ENCODE measurements around the gene ACTN1. TPM values are rescaled to one million over a fixed set of nuclear protein-coding genes. Genes with fewer than 3 reads are reported as not detected.

Gene ACTN1
- total RNA-seq, 1 experiment from 2014 or later, result 212 TPM

DNA sequence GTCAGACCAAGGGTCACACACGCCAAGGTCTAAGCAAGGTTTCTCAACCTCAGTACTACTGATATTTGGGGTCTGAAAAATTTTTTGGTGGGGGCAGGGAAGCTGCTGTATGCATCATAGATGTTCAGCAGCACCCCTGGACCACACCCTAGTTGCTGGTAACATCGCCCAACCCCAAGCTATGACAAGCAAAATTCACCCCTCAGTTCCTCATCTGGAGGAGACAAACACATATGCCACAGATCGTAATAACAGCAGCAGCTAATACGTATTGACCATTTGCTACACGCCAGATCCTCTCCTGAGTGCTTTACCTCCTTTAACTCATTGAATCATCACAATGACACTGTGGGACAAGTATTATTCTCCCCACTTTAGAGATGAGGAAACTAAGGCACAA is 46.4 kb downstream of the ACTN1 start:
- H3K4me1 ChIP-seq (ENCODE audit: control insufficient read depth, insufficient read depth, low read length), result peaks cover 21% of the 10 kb centered on the region
- ChIA-PET POLR2A (interaction anchor here (0.7 kb wide), 1 partner anchor 362 kb away, joined by 3 read pairs; no protein-coding TSS in a partner anchor), CTCF (no interaction called here)
- no peaks in the 10 kb centered on the region for H3K9me3 ChIP-seq (ENCODE audit: control insufficient read depth, insufficient read depth, low read depth, low read length)
- no peak for DNase-seq (ENCODE audit: low read depth, low spot score)
- H3K36me3 ChIP-seq (ENCODE audit: control insufficient read depth, insufficient read depth, low read length), result no peaks in the 10 kb centered on the region
- in situ Hi-C loops (cut with HindIII; ENCODE audit: low pct_unique_long_range_greater_than_20kb, low sequenced_read_pairs) (no loop called here), intact Hi-C loops (cut with micrococcal nuclease; ENCODE audit: unreplicated experiment) (no loop called here)
- no TSS peak for BruUV-seq (replicated peaks)
- H3K4me3 ChIP-seq (ENCODE audit: low read depth in 2 of 2, low read length in 2 of 2), result no peak overlapping the region
- no peak overlapping the region for H3K27ac ChIP-seq (ENCODE audit: low read length)
- no peak for ATAC-seq
- H3K27me3 ChIP-seq (ENCODE audit: control insufficient read depth, insufficient read depth, low read length), result no peaks in the 10 kb centered on the region
- TF ChIP-seq TCF7L2 (IDR thresholded peaks at IDR 0.05; ENCODE audit: low read depth, low read length) (no peak), SIN3A (IDR thresholded peaks at IDR 0.05; ENCODE audit: borderline replicate concordance, insufficient read depth, low read depth, low read length) (no peak), POLR2AphosphoS5 (IDR thresholded peaks at IDR 0.05; ENCODE audit: low read depth, low read length) (no peak)
- TF ChIP-seq, protein P1, sequence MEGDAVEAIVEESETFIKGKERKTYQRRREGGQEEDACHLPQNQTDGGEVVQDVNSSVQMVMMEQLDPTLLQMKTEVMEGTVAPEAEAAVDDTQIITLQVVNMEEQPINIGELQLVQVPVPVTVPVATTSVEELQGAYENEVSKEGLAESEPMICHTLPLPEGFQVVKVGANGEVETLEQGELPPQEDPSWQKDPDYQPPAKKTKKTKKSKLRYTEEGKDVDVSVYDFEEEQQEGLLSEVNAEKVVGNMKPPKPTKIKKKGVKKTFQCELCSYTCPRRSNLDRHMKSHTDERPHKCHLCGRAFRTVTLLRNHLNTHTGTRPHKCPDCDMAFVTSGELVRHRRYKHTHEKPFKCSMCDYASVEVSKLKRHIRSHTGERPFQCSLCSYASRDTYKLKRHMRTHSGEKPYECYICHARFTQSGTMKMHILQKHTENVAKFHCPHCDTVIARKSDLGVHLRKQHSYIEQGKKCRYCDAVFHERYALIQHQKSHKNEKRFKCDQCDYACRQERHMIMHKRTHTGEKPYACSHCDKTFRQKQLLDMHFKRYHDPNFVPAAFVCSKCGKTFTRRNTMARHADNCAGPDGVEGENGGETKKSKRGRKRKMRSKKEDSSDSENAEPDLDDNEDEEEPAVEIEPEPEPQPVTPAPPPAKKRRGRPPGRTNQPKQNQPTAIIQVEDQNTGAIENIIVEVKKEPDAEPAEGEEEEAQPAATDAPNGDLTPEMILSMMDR (IDR thresholded peaks at IDR 0.05), result no peak
- TF ChIP-seq, protein P2, sequence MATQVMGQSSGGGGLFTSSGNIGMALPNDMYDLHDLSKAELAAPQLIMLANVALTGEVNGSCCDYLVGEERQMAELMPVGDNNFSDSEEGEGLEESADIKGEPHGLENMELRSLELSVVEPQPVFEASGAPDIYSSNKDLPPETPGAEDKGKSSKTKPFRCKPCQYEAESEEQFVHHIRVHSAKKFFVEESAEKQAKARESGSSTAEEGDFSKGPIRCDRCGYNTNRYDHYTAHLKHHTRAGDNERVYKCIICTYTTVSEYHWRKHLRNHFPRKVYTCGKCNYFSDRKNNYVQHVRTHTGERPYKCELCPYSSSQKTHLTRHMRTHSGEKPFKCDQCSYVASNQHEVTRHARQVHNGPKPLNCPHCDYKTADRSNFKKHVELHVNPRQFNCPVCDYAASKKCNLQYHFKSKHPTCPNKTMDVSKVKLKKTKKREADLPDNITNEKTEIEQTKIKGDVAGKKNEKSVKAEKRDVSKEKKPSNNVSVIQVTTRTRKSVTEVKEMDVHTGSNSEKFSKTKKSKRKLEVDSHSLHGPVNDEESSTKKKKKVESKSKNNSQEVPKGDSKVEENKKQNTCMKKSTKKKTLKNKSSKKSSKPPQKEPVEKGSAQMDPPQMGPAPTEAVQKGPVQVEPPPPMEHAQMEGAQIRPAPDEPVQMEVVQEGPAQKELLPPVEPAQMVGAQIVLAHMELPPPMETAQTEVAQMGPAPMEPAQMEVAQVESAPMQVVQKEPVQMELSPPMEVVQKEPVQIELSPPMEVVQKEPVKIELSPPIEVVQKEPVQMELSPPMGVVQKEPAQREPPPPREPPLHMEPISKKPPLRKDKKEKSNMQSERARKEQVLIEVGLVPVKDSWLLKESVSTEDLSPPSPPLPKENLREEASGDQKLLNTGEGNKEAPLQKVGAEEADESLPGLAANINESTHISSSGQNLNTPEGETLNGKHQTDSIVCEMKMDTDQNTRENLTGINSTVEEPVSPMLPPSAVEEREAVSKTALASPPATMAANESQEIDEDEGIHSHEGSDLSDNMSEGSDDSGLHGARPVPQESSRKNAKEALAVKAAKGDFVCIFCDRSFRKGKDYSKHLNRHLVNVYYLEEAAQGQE (IDR thresholded peaks at IDR 0.05; ENCODE audit: insufficient read depth in 1 of 2, low read depth in 2 of 2, low read length in 1 of 2), result no peak

DNA sequence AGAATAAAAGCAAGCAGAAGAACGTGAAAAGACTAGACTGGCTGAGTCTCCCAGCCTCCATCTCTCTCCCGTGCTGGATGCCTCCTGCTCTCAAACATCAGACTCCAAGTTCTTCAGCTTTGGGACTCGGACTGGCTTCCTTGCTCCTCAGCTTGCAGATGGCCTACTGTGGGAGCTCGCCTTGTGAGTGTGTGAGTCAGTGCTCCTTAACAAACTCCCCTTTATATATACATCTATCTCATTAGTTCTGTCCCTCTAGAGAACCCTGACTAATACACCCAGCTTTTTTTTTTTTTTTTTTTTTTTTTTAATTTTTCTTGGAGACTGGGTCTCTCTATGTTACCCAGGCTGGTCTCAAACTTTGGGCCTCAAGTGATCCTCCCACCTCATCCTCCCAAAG is 46.9 kb downstream of the ACTN1 start:
- Histone ChIP-seq H3K4me3 (ENCODE audit: low read depth in 2 of 2, low read length in 2 of 2) (no peak overlapping the region), H3K27ac (ENCODE audit: low read length) (no peak overlapping the region), H3K36me3 (ENCODE audit: control insufficient read depth, insufficient read depth, low read length) (no peaks in the 10 kb centered on the region), H3K4me1 (ENCODE audit: control insufficient read depth, insufficient read depth, low read length) (peaks cover 16% of the 10 kb centered on the region), H3K27me3 (ENCODE audit: control insufficient read depth, insufficient read depth, low read length) (no peaks in the 10 kb centered on the region), H3K9me3 (ENCODE audit: control insufficient read depth, insufficient read depth, low read depth, low read length) (no peaks in the 10 kb centered on the region)
- POLR2A ChIA-PET, result interaction anchor here (0.7 kb wide), 1 partner anchor 363 kb away, joined by 3 read pairs; no protein-coding TSS in a partner anchor
- DNase-seq (ENCODE audit: low read depth, low spot score) (no peak), ATAC-seq (no peak)
- no peak for TF ChIP-seq POLR2AphosphoS5 (IDR thresholded peaks at IDR 0.05; ENCODE audit: low read depth, low read length)
- TF ChIP-seq, protein P1 (IDR thresholded peaks at IDR 0.05), result no peak
- TF ChIP-seq, protein P2 (IDR thresholded peaks at IDR 0.05; ENCODE audit: insufficient read depth in 1 of 2, low read depth in 2 of 2, low read length in 1 of 2), result no peak
- no peak for TF ChIP-seq SIN3A (IDR thresholded peaks at IDR 0.05; ENCODE audit: borderline replicate concordance, insufficient read depth, low read depth, low read length)
- TF ChIP-seq TCF7L2 (IDR thresholded peaks at IDR 0.05; ENCODE audit: low read depth, low read length), result no peak
- no TSS peak for BruUV-seq (replicated peaks)
- in situ Hi-C loops (cut with HindIII; ENCODE audit: low pct_unique_long_range_greater_than_20kb, low sequenced_read_pairs) (no loop called here), intact Hi-C loops (cut with micrococcal nuclease; ENCODE audit: unreplicated experiment) (no loop called here)
- CTCF ChIA-PET, result no interaction called here
